HepG2 (cell line): ENCODE measurements around the gene FBXW12. TPM values are rescaled to one million over a fixed set of nuclear protein-coding genes. Genes with fewer than 3 reads are reported as not detected.

Experiments used
- EZH2 ChIP-seq: conservative IDR thresholded peaks from 2 replicates; pipeline ENCODE4 v1.6.1; 2012; ENCODE audit warnings: mild to moderate bottlenecking, low read depth, low read length, moderate library complexity
- HCFC1 ChIP-seq: fragments of 150-350 bp; IDR thresholded peaks from 2 replicates; pipeline ENCODE4 v1.6.1; 2014; ENCODE audit warnings: low read depth, low read length
- KDM5A ChIP-seq: fragments of 200-600 bp; sonication (generic); IDR thresholded peaks from 2 replicates; pipeline ENCODE4 v1.7.0; 2018; ENCODE audit warnings: antibody characterized with exemption, mild to moderate bottlenecking, low read length, borderline replicate concordance
- MTA1 ChIP-seq: sonication (generic); formaldehyde crosslinking; IDR thresholded peaks from 2 replicates; pipeline ENCODE4 v1.4.0; 2020; ENCODE audit warnings: missing genetic modification reagents, mild to moderate bottlenecking, borderline replicate concordance
- PHB2 ChIP-seq: fragments of 450-650 bp; IDR thresholded peaks from 2 replicates; pipeline ENCODE4 v1.6.1; 2018; ENCODE audit not compliant: partially characterized antibody
- SMYD3 ChIP-seq: sonication (generic); formaldehyde crosslinking; IDR thresholded peaks from 2 replicates; pipeline ENCODE4 v1.8.1; 2023; ENCODE audit warnings: mild to moderate bottlenecking, missing genetic modification reagents
- TCF7 ChIP-seq: sonication (generic); IDR thresholded peaks from 2 replicates; pipeline ENCODE4 v1.6.1; 2016; ENCODE audit warnings: antibody characterized with exemption, low read depth
- THAP11 ChIP-seq: IDR thresholded peaks from 2 replicates; pipeline ENCODE4 v1.6.1; 2016; ENCODE audit warnings: missing biosample characterization, missing genetic modification reagents
- ZFP36 ChIP-seq: fragments of 150-350 bp; IDR thresholded peaks from 2 replicates; pipeline ENCODE4 v1.6.1; 2018; ENCODE audit warnings: borderline replicate concordance, low read length, low read depth; ENCODE audit not compliant: partially characterized antibody
- ZFP62 ChIP-seq: sonication (generic); formaldehyde crosslinking; IDR thresholded peaks from 2 replicates; pipeline ENCODE4 v1.4.0; 2020; ENCODE audit warnings: missing genetic modification reagents
- ZFX ChIP-seq: sonication (generic); formaldehyde crosslinking; IDR thresholded peaks from 2 replicates; pipeline ENCODE4 v1.4.0; 2020; ENCODE audit warnings: mild to moderate bottlenecking, low read depth, missing genetic modification reagents, moderate library complexity
- ZNF10 ChIP-seq: sonication (generic); formaldehyde crosslinking; IDR thresholded peaks from 2 replicates; pipeline ENCODE4 v1.4.0; 2020; ENCODE audit warnings: mild to moderate bottlenecking, low read depth, missing genetic modification reagents, borderline replicate concordance
- ZNF224 ChIP-seq: sonication (generic); formaldehyde crosslinking; IDR thresholded peaks from 2 replicates; pipeline ENCODE4 v1.5.0; 2020; ENCODE audit warnings: mild to moderate bottlenecking, missing genetic modification reagents
- ZNF230 ChIP-seq: sonication (generic); formaldehyde crosslinking; IDR thresholded peaks from 2 replicates; pipeline ENCODE4 v1.4.0; 2020; ENCODE audit warnings: mild to moderate bottlenecking, missing genetic modification reagents
- ZNF331 ChIP-seq: sonication (generic); formaldehyde crosslinking; IDR thresholded peaks from 2 replicates; pipeline ENCODE4 v1.4.0; 2020; ENCODE audit warnings: missing genetic modification reagents
- ZNF713 ChIP-seq: sonication (generic); formaldehyde crosslinking; IDR thresholded peaks from 2 replicates; pipeline ENCODE4 v1.4.0; 2020; ENCODE audit warnings: mild to moderate bottlenecking, missing genetic modification reagents
- ZNF761 ChIP-seq: sonication (generic); formaldehyde crosslinking; conservative IDR thresholded peaks from 2 replicates; pipeline ENCODE4 v1.4.0; 2020; ENCODE audit warnings: mild to moderate bottlenecking, missing genetic modification reagents
- ZNF790 ChIP-seq: sonication (generic); formaldehyde crosslinking; IDR thresholded peaks from 2 replicates; pipeline ENCODE4 v1.8.0; 2022; ENCODE audit warnings: missing genetic modification reagents, mild to moderate bottlenecking, borderline replicate concordance
- polyA plus RNA-seq, 8 experiments: library from polyadenylated mRNA; depleted of rRNA in 3 of 8; stranded (reverse) in 7 of 8; unstranded in 1 of 8; fragments of >200 nt; fragmentation: Illumina TruSeq in 4 of 8; extraction: Trizol in 4 of 8; gene quantifications; 2 replicates each; pipeline versions ENCODE4 v1.2.1 to v1.2.3, GENCODE V29; 2011 to 2016; ENCODE audit warnings: low read depth in 4 of 8, missing spikeins in 1 of 8, mixed read lengths in 1 of 8; ENCODE audit not compliant: insufficient read depth in 1 of 8
- total RNA-seq, 5 experiments: library from RNA; depleted of rRNA; stranded (reverse); fragments of >200 nt; fragmentation: Illumina TruSeq; extraction: Trizol; gene quantifications; 2 replicates each; pipeline ENCODE4 v1.2.3, GENCODE V29; 2016; ENCODE audit warnings: low read depth in 1 of 5
- TF ChIP-seq, protein P1 (sequence below): sonication (generic); formaldehyde crosslinking; IDR thresholded peaks from 2 replicates; pipeline ENCODE4 v1.8.0; 2022; ENCODE audit warnings: mild to moderate bottlenecking, missing genetic modification reagents, borderline replicate concordance
- TF ChIP-seq, protein P2 (sequence below): sonication (generic); formaldehyde crosslinking; IDR thresholded peaks from 2 replicates; pipeline ENCODE4 v1.5.0; 2020; ENCODE audit warnings: mild to moderate bottlenecking, low read depth, missing genetic modification reagents, borderline replicate concordance
- TF ChIP-seq, protein P3 (sequence below): fragments of 450-650 bp; IDR thresholded peaks from 2 replicates; pipeline ENCODE4 v1.6.1; 2017
- TF ChIP-seq, protein P4 (sequence below): sonication (generic); formaldehyde crosslinking; IDR thresholded peaks from 2 replicates; pipeline ENCODE4 v1.4.0; 2020; ENCODE audit warnings: missing genetic modification reagents, mild to moderate bottlenecking, borderline replicate concordance
- TF ChIP-seq, protein P5 (sequence below): sonication (generic); formaldehyde crosslinking; IDR thresholded peaks from 2 replicates; pipeline ENCODE4 v1.4.0; 2020; ENCODE audit warnings: missing genetic modification reagents, borderline replicate concordance

The FBXW12 gene
- total and polyA plus RNA-seq, 2 of the 13 experiments (the other 11 are each of a cell fraction or from before 2014, with no cell fraction given) = not detected

DNA sequence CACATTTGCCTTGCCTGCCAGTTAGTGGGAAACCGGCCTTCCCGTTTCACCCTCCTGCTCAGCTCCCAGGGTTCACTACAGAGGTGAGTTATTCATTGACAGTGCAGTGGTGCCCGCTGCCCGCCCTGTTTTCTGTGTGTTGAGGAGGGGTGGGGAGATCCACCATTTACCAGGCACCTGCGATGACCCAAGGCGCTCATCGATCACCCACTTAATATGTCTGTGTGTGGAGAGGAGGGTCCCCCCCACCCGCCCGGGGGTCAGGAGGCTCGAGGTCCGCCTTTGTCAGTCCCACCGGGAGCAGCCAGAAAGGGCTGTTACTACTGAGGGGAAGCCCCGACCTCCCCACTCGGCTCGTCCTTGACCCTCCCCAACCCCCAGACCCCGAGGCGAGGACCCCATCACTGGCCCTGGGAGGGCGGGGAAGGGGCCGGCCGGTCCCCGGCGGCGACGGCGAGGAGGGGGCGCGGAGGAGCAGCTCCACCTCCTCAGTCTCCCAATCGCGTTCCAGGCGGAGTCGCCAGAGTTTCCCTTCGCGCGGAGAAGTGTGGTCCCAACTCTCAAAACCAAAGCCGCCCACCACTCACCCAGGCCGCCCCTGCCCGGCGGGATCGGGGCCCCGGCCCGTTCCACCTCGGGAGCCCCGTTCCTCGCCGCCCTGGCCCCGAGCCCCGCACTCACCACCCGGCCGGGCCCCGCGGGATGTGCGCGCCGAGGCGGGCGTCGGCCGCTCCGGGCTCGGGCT is 56.7 kb downstream of the FBXW12 start (continued):
- no peak for TF ChIP-seq ZNF713
- no peak for TF ChIP-seq ZFP62 (CRISPR knock-in tag)
- no peak for TF ChIP-seq ZFP36
- no peak for TF ChIP-seq KDM5A
- TF ChIP-seq ZNF224 (CRISPR knock-in tag) = no peak
- TF ChIP-seq, protein P1, sequence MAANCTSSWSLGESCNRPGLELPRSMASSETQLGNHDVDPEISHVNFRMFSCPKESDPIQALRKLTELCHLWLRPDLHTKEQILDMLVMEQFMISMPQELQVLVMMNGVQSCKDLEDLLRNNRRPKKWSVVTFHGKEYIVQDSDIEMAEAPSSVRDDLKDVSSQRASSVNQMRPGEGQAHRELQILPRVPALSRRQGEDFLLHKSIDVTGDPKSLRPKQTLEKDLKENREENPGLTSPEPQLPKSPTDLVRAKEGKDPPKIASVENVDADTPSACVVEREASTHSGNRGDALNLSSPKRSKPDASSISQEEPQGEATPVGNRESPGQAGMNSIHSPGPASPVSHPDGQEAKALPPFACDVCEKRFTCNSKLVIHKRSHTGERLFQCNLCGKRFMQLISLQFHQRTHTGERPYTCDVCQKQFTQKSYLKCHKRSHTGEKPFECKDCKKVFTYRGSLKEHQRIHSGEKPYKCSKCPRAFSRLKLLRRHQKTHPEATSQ = no peak
- TF ChIP-seq, protein P2, sequence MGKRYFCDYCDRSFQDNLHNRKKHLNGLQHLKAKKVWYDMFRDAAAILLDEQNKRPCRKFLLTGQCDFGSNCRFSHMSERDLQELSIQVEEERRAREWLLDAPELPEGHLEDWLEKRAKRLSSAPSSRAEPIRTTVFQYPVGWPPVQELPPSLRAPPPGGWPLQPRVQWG (CRISPR knock-in tag) = no peak
- TF ChIP-seq TCF7 = no peak
- no peak for TF ChIP-seq ZNF10 (CRISPR knock-in tag)
- TF ChIP-seq ZNF761 = peak; percentile 71; the same call in 1 of the 2 replicates
- TF ChIP-seq ZNF230 = no peak
- TF ChIP-seq SMYD3 = no peak
- no peak for TF ChIP-seq ZNF790 (CRISPR knock-in tag)
- no peak for TF ChIP-seq HCFC1
- 0 out of 2 replicates have a peak, but pooled peaks have one; percentile 35 for TF ChIP-seq ZNF331 (CRISPR knock-in tag)
- TF ChIP-seq, protein P3, sequence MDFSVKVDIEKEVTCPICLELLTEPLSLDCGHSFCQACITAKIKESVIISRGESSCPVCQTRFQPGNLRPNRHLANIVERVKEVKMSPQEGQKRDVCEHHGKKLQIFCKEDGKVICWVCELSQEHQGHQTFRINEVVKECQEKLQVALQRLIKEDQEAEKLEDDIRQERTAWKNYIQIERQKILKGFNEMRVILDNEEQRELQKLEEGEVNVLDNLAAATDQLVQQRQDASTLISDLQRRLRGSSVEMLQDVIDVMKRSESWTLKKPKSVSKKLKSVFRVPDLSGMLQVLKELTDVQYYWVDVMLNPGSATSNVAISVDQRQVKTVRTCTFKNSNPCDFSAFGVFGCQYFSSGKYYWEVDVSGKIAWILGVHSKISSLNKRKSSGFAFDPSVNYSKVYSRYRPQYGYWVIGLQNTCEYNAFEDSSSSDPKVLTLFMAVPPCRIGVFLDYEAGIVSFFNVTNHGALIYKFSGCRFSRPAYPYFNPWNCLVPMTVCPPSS = no peak
- 0 out of 2 replicates have a peak, but pooled peaks have one; percentile 18 for TF ChIP-seq THAP11 (CRISPR knock-in tag)
- TF ChIP-seq, protein P4, sequence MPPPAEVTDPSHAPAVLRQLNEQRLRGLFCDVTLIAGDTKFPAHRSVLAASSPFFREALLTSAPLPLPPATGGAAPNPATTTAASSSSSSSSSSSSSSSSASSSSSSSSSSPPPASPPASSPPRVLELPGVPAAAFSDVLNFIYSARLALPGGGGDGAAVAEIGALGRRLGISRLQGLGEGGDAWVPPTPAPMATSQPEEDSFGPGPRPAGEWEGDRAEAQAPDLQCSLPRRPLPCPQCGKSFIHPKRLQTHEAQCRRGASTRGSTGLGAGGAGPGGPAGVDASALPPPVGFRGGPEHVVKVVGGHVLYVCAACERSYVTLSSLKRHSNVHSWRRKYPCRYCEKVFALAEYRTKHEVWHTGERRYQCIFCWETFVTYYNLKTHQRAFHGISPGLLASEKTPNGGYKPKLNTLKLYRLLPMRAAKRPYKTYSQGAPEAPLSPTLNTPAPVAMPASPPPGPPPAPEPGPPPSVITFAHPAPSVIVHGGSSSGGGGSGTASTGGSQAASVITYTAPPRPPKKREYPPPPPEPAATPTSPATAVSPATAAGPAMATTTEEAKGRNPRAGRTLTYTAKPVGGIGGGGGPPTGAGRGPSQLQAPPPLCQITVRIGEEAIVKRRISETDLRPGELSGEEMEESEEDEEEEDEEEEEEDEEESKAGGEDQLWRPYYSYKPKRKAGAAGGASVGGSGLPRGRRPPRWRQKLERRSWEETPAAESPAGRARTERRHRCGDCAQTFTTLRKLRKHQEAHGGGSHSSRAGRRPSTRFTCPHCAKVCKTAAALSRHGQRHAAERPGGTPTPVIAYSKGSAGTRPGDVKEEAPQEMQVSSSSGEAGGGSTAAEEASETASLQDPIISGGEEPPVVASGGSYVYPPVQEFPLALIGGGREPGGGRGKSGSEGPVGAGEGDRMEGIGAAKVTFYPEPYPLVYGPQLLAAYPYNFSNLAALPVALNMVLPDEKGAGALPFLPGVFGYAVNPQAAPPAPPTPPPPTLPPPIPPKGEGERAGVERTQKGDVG = no peak
- TF ChIP-seq PHB2 = no peak
- TF ChIP-seq EZH2 = no peak
- 0 out of 2 replicates have a peak, but pooled peaks have one; percentile 52 for TF ChIP-seq MTA1 (CRISPR knock-in tag)
- peak; percentile 69; the same call in 1 of the 2 replicates for TF ChIP-seq ZFX (CRISPR knock-in tag)
- TF ChIP-seq, protein P5, sequence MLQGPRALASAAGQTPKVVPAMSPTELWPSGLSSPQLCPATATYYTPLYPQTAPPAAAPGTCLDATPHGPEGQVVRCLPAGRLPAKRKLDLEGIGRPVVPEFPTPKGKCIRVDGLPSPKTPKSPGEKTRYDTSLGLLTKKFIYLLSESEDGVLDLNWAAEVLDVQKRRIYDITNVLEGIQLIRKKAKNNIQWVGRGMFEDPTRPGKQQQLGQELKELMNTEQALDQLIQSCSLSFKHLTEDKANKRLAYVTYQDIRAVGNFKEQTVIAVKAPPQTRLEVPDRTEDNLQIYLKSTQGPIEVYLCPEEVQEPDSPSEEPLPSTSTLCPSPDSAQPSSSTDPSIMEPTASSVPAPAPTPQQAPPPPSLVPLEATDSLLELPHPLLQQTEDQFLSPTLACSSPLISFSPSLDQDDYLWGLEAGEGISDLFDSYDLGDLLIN (CRISPR knock-in tag) = no peak
